Activated CD4-positive, alpha-beta T cell treated with anti-CD3 and anti-CD28 coated beads for 48 hours (primary cell): ENCODE results near the gene YES1.
"Not testable (repeated sequence)": the region's sequence is repeated elsewhere in the genome, so short reads cannot be mapped to it uniquely, and the experiment has no call there.

ENCODE experiments used
- DNase-seq: peaks from one replicate; pipeline ENCODE4 v3.0.0-alpha.2; 2020

YES1 gene

DNA sequence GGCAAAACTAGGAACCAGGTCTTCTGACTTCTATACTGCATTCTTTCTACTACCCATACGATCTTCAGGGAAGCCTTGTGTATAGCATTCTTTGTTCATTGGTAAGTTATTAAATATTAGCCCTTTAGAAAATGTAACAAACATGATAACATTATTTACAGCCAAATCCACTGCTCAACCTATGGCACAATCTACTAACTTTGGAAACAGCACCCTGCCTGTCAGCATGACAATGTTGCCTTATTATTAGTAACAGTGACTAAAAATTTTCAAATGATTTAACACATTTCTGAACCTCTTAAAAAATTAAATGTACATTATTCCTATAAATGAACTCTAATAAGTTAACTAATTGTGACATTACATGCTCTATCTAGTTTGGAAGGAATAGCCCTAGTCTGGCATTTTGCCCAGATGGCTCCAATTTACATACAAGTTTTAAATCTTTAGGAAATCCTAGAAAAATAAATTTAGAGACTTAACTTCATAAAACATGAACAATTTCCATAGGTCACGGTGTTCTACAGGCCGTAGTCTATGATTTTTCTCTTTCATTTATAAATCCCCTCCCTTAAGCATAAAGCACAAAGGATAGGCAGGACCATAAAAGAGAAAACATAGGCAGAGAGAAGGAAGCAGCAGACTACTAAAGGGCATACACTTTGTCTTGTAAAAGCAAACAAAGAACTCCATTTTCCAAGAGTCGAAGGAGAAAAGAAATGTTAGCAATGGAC is 33.7 kb downstream of the YES1 start:
- DNase-seq: no peak

DNA sequence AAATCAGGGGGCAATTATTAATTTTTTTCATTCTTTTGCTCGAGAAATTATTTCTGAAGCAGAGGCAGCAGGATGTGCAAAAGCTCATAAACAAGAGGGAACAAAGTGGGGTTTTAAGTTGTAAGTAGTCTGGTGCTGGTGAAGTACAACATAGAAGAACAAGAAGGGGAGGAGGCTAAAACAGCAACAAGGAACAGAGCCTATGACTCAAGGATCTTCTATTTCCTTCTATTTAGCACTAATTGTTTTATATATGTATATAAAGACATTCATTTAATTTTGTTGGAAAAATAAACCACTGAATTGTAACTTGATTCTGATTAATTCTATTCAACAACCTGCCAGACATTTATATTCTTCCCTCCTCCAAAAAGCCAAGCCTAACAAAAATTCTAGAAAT is 35.0 kb downstream of the YES1 start:
- DNase-seq: no peak

DNA sequence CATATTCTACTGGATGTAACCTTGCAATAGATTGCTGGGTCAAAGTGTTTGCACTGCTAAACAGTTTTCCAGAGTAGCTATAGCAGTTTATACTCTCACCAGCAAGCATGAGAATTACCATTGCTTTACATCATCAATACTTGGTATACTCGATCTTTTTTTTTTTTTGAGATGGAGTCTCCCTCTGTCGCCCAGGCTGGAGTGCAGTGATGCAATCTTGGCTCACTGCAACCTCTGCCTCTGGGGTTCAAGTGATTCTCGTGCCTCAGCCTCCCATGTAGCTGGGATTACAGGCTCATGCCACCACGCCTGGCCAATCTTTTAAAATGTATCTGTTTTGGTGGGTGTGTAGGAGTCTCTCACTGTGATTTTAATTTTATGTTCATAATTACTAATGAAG is 36.0 kb downstream of the YES1 start:
- not testable (repeated sequence) for DNase-seq

DNA sequence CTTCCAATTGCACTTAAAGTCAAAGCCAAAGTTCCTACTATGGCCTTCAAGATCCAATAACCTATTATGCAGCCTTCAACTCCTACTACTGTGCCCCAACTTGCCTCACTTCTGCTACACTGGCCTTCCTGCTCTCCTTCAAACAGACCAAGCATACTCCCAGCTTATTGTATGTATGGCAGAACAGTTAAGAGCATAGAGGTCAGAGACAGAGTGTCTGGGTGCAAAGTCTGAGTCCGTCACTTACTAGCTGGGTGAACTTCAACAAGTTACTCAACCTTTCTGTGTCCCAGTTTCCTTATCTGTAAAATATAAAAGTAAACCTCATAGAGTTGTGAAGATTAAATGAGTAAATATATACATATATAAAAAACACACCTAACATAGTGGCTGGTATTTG is 37.2 kb downstream of the YES1 start:
- DNase-seq: no peak

DNA sequence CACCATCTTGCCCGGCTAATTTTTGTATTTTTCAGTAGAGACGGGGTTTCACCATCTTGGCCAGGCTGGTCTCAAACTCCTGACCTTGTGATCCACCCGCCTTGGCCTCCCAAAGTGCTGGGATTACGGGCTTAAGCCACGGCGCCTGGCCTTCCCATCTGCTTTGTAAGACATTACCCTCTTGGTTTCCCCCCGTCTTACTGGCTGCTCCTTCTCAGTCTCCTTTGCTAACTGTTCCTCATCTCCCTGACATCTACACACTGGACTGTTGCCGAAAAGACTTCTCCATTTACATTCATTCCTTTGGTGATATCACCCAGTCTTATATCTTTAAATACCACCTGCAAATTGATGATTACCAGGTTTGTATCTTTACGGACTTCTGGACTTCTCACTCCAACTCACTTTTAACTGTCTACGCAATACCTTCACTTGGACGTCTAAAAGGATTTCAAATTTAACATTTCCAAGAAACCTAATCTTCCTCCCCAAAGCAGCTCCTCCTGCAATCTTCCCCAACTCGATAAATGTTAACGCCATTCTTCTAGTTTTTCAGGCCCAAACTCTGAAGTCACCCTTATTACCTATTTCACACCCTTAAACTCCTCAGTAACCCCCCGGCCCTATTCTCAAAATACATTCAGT is 37.9 kb downstream of the YES1 start:
- no peak for DNase-seq

DNA sequence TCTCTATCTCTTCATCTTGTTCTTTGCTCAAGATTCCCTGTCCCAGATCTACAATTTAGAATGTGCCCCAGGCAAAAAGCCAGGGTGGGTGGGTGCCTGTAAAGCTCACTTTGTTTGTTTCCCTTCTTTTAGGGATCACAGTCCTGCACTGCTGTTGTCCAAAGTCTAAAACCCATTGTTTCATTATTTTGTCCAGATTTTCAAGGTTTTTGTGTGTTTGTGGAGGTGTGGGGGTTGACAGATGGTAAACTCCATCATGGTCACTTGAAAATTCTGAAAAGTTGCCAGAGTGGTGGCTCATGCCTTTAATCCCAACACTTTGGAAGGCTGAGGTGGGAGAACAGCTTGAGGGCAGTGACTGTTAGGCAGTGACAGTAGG is 41.5 kb downstream of the YES1 start:
- no peak for DNase-seq

DNA sequence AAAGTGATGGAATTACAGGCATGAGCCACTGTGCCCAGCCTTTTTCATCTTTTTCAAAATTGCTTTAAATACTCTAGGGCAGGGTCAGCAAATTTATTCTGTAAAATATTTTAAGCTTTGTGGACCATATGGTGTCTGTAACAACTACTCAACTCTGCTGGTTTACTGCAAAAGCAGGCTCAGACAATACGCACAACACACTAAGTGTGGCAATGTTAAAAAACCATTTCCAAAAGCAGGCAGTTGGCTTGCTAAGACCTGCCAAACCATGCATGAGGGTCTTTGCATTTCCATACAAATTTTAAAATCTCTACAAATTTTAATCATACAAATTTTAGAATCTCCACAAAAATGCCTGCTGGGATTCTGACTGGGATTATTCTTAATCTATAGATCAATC is 44.1 kb downstream of the YES1 start:
- DNase-seq: no peak

DNA sequence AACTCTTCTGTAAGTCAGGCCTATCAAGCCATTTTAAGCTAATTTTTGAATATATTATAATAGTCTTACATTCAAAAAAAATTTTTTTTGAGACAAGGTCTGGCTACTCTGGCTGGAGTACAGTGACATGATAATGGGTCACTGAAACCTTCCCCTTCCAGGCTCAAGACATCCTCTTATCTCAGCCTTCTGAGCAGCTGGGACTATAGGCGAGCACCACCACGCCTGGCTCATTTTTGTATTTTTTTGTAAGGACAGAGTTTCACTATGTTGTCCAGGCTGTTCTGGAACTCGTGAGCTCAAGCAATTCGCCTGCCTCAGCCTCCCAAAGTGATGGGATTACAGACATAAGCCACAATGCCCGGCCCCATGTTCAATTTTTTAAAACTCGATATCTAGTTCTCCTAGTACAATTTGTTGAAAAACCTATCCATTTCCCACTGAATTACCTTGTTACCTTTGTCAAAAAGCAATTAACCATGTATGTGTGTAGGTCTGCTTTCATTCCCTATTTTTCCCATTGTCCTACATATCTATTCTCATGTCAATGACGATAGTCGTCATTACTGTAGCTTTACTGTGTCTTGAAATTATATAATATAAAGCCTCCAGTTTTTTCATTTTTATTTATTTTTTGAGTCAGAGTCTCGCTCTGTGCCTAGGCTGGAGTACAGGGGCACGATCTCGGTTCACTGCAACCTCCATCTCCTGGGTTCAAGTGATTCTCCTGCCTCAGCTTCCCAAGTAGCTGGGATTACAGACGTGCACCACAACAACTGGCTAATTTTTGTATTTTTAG is 44.8 kb downstream of the YES1 start:
- DNase-seq: no peak

DNA sequence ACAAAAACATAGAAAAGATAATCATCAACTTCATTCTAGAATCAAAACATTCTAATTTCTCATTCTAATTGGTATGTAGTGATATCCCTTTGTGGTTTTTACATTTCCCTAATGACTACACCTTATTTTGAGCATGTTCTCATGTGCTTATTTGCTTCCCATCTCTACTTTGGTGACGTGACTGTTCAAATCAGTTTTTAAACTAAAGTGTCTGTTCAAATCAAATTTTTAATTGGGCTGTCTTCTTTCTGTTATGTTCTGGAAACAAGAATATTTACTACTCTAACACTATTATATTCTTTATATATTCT is 45.5 kb downstream of the YES1 start:
- no peak for DNase-seq

DNA sequence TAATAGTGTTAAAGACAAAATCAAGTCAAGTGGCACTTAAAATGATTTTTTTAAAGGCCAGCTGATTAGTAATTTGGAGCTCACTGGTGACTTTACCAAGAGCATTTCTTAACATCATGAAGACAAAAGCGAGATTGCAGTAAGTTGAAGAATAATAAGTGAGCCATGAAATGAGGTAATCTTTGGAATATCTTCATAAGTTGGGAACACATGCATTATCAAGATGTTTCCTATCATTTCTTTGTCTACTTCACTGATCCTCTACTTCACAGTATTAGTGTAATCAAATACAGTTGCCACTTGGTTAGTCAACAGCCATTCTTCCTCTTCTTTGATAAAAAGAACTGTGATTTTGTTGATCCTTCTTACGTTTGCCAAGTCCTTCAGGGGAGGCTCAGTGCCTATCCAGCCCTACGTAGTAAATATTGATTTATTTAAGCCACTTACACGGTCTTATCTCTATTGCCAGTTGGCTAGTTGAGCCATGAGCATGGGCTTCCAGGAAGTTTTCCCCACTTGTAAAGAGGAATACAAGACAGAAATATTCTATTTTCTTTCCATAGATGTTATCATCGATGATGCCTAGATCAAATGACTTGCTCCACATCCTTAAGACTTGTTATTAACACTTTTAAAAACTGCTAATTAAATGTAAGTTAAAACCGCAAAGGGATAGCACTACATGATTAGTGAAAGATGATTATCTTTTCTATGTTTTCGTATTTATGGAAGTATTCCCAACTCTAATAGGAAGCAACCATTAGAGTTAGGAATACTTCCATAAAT is 46.1 kb downstream of the YES1 start:
- DNase-seq: no peak

DNA sequence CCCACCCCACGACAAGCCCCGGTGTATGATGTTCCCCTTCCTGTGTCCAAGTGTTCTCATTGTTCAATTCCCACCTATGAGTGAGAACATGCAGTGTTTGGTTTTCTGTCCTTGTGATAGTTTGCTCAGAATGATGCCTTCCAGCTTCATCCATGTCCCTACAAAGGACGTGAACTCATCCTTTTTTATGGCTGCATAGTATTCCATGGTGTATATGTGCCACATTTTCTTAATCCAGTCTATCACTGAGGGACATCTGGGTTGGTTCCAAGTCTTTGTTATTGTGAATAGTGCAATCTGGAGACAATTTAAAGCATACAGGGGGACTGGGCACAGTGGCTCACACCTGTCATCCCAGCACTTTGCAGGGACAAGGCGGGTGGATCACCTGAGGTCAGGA is 52.2 kb downstream of the YES1 start:
- DNase-seq: not testable (repeated sequence)

DNA sequence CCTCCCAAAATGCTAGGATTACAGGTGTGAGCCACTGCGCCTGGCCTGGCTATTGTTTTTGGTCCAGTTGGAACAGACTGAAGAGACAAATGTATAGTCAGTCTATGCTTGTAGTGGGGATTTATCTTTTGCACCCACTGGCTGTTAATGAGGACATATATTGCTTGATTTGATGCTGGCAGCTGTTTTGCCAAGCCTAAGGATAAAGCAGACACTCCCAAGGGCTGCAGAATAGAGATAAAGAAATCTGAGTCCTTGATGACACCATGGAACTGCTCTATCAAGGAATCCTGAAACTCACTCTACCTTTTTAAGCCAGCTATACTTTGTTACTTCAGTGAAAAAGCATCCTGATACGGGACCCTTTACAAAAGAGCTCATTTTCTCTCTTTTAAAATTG is 56.5 kb downstream of the YES1 start:
- DNase-seq: no peak

DNA sequence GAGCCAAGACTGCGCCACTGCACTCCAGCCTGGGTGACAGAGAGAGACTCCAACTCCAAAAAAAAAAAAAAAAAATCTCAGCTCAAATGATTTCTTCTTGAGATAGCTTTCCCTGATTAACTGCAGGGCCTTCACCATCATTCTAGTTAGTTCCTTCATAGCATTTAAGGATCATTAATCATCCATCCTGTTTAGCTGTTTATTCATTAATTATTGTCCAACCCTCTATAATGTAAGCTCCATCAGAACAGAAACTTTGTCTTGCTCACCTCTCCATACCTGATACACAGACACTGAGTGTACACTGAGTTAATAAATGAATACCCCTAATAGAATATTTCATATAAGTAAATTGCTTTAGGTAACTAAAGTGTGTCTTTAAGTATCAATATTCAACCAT is 57.4 kb downstream of the YES1 start:
- DNase-seq: no peak

DNA sequence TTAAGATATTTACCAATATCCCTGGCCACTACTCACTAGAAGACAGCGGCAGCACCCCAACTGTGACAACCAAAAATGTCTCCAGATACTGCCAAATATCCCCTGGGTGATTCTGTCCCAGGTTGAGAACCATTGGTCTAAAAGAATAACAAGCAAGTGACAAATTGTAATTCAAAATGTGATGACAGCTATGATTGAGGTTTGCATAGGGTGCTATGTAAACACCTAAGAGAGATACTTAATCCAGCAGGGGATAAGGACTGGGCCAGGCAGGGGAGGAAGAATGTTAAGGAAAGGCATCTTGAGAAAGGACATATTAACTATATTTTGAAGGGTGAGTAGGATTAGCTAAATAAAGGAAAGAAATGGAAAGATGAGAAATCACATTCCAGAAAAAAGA is 61.6 kb downstream of the YES1 start:
- no peak for DNase-seq

DNA sequence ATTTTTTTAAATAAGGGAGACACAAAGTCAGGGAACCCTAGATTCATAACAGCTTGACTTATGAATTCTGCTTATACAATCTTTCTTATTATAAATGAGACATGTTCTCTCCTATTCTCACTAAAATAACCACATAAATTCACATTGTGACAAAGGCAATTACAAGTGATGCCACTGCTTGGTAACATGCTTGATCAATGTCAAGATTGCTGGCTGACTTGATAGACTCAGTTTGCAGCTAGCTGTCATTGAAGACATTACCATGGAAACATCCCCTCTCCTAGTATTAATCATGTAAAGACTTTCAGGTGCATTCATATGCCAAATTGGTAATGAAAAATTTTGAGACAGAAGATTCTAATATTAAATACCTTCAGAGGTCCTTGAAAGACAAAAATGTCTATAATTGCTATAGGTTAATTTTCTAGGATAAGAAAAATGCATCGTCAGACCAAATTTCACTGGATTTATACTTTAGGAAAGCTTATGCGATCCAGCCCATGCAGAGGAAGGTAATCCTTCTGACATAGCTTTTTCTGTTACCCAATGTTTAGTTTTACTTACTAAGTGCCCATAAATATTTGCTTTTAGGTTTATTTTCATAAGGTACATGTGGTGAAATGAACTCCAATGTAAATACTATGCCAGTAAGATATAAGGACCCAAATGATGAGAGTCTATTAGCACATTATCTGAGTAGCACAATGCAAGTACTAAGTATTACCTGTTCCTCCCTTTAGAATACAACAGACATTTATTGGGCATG is 67.0 kb downstream of the YES1 start:
- DNase-seq: no peak

DNA sequence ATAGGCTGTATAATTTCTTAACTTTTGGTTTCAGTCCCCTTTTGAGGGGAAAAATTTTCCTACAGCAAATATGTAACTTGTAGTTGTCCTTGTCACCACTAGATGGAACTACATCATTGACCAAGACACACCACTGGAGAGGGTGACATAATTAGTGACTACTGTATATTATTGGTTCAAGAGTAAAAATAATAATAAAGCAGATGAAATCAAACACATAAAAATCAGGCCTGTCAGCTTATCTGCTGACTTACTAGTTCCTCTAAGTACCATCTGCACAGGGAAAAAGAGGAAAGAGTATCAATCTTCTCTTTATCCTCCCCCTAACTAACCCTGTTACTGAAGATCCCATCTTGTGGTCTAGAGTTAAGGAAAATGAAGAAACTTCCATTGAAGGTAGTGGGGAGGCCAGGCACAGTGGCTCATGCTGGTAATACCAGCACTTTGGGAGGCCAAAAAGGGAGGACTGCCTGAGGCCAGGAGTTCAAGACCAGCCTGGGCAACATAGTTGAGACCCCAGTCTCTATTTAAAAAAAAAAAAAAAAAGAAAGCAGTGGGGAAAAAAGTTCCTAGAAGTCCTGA is 70.0 kb downstream of the YES1 start:
- no peak for DNase-seq

DNA sequence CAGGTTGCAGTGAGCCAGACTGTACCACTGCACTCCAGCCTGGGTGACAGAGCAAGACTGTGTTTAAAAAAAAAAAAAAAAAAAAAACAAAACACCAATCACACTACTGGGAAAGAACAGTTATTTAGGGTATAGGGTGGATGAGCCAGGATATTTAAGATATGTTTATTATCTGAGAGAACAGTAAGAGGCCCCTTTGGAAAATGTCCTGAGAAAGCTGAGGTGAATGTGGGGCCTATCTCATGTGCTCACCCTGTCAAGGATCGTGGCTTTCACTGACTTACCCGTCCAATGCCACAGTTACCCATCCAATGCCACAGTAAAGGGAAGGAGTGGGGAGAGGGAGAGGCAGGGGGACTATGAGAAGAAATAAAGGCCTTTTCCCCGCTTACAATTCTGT is 79.7 kb downstream of the YES1 start:
- DNase-seq: no peak

DNA sequence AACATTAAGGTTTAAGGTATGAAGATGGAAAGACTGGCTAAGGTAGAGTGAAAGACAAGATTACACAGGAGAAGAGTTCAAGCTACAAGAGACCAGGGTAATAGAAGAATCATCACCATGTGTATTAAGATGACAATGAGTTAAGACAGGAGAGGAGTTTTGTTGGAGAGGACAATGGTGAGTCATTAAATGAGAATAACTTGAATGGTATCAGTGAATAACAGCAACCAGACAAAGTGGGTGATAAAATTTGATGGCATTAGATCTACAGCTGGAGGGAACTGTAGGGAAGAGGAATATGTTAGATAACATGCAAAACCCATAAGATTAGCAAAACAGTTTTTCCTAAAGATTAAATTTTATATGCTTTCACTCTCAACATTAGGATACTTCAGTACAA is 80.9 kb downstream of the YES1 start:
- no peak for DNase-seq

DNA sequence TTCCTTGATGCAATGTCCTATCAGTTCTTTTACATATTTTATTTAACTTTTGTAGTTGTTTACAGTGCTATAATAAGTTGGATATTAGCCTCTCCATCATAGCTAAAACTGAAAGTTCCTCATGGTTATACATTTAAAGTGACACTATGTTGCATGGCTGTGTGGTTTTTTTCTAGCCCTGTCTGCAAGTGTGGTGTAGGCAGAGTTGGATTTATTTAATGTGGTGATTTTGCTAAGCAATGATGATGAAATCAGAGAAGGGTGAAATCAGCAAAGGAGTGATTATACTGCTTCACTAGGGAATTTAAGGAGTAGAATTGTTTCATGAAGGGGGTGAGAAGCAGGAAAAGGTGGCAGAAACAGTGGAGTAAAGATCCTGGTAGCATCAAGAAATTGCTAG is 81.3 kb downstream of the YES1 start:
- no peak for DNase-seq

DNA sequence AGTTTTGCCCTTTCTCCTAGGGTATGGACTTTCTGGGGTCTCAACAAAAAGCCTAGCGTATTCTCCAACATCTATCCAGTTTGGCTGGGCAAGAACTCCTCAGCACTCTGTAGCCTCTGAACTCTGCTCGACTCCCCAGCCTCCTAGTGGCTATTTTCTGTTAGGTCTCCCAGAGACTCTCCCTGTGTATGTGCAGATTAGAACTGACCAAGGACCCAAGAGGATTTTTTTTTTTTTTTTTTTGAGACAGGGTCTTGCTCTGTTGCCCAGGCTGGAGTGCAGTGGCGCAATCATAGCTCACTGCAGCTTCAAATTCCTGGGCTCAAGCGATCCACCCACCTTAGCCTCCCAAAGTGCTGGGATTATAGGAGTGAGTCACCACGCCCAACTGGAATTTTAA is 81.9 kb downstream of the YES1 start:
- DNase-seq: not testable (repeated sequence)

DNA sequence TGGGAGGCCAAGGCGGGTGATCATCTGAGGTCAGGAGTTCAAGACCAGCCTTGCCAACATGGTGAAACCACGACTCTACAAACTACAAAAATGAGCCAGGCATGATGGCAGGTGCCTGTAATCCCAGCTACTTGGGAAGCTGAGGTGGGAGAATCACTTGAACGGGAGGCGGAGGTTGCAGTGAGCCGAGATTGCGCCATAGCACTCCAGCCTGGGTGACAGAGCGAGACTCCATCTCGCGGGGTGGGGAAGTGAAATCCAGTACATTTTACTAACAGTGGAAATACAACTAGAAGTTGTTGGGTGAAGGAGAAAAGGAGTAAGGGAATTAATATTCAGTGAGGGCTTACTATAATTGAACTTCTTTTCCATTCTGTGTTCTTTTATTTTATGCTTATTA is 86.4 kb downstream of the YES1 start:
- DNase-seq: no peak

DNA sequence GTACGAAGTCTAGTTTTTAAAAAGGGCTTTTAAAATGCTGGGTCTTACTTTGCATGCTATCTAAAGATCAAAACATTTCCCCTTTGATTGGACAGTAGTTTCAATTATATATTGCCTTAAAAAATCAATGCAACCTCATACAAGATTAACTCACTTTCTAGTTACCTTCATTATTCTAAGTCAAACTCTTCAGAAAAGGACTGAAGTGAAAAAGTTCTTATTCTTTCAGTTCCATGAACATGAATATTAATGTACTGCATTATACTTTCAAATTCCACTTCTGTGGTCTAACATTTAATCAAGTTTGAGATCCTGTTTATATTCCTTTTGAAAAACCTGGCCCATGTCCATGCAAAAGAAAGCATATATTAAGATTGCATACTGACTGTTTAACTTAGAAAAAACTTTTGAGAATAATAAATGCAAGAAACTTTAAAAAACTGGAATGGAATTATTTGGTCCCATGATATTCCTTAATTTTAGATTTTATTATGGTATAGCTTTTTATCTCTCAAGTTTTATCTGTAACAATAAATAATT is 88.4 kb downstream of the YES1 start:
- DNase-seq: no peak
